WTC11 (cell line): ENCODE measurements around the gene OR2W3. TPM values are rescaled to one million over a fixed set of nuclear protein-coding genes. Genes with fewer than 3 reads are reported as not detected.
"Not testable (repeated sequence)": the region's sequence is repeated elsewhere in the genome, so short reads cannot be mapped to it uniquely, and the experiment has no call there.

Source experiments
- ATAC-seq: fragments of 200-7000 bp; cut with Tn5 transposase; 2 replicates; pipeline ENCODE4 v1.10.0; 2021; ENCODE audit warnings: mild to moderate bottlenecking, moderate library complexity
- CTCF ChIA-PET: fragments of 300-600 bp; sonication (Branson Sonifier 250); formaldehyde crosslinking; loops from one replicate; lab custom pipeline; 2021; ENCODE audit warnings: antibody characterized with exemption; lab: Charles Lee
- POLR2A ChIA-PET: fragments of 350-600 bp; sonication (Branson Sonifier 250); formaldehyde crosslinking; loops from one replicate; lab custom pipeline; 2021; ENCODE audit warnings: antibody characterized with exemption; lab: Charles Lee
- DNase-seq: peaks from one replicate; pipeline ENCODE4 v3.0.0; 2021; ENCODE audit warnings: low spot score
- H3K27ac Mint-ChIP-seq: 2 replicates; pipeline ENCODE4 v1.8.0; 2021; ENCODE audit warnings: mixed read lengths
- H3K27me3 Mint-ChIP-seq: 2 replicates; pipeline ENCODE4 v1.8.0; 2021; ENCODE audit warnings: low read depth, mild to moderate bottlenecking, moderate library complexity, mixed read lengths
- H3K36me3 Mint-ChIP-seq: 2 replicates; pipeline ENCODE4 v1.8.0; 2021; ENCODE audit warnings: mixed read lengths
- H3K4me1 Mint-ChIP-seq: 2 replicates; pipeline ENCODE4 v1.8.0; 2022; ENCODE audit warnings: mixed read lengths
- H3K4me3 Mint-ChIP-seq: 2 replicates; pipeline ENCODE4 v1.8.0; 2021; ENCODE audit warnings: mild to moderate bottlenecking, moderate library complexity, mixed read lengths
- H3K9me3 Mint-ChIP-seq: 2 replicates; pipeline ENCODE4 v1.8.0; 2021; ENCODE audit warnings: mixed read lengths
- ETV6 ChIP-seq: sonication (generic); formaldehyde crosslinking; IDR thresholded peaks from 2 replicates; pipeline ENCODE4 v1.8.1; 2022; ENCODE audit warnings: mild to moderate bottlenecking, missing genetic modification reagents
- GRHL2 ChIP-seq: fragments of 250-450 bp; sonication (Bioruptor Pico); IDR thresholded peaks from 2 replicates; pipeline ENCODE4 v1.8.0; 2022; ENCODE audit warnings: mild to moderate bottlenecking, moderate library complexity; ENCODE audit not compliant: insufficient replicate concordance, severe bottlenecking
- JUN ChIP-seq: sonication (generic); formaldehyde crosslinking; IDR thresholded peaks from 2 replicates; pipeline ENCODE4 v1.8.0; 2023; ENCODE audit warnings: mild to moderate bottlenecking, missing genetic modification reagents
- KAT7 ChIP-seq: sonication (generic); formaldehyde crosslinking; IDR thresholded peaks from 2 replicates; pipeline ENCODE4 v1.8.1; 2023; ENCODE audit warnings: missing genetic modification reagents, mild to moderate bottlenecking, borderline replicate concordance
- RELA ChIP-seq: sonication (generic); formaldehyde crosslinking; IDR thresholded peaks from 2 replicates; pipeline ENCODE4 v1.8.1; 2022; ENCODE audit warnings: missing genetic modification reagents, mild to moderate bottlenecking, borderline replicate concordance
- RORB ChIP-seq: fragments of 250-450 bp; sonication (Bioruptor Pico); IDR thresholded peaks from 2 replicates; pipeline ENCODE4 v1.9.0; 2021; ENCODE audit warnings: mild to moderate bottlenecking
- TEAD1 ChIP-seq: sonication (generic); formaldehyde crosslinking; IDR thresholded peaks from 2 replicates; pipeline ENCODE4 v1.8.0; 2022; ENCODE audit warnings: mild to moderate bottlenecking, missing genetic modification reagents
- total RNA-seq: library from RNA; stranded (reverse); gene quantifications from 3 replicates; pipeline ENCODE4 v1.2.3, GENCODE V29; 2021
- TF ChIP-seq, protein P1 (sequence below): sonication (generic); formaldehyde crosslinking; IDR thresholded peaks from 2 replicates; pipeline ENCODE4 v1.8.0; 2022; ENCODE audit warnings: missing genetic modification reagents
- TF ChIP-seq, protein P2 (sequence below): fragments of 250-450 bp; sonication (Bioruptor Pico); IDR thresholded peaks from 2 replicates; pipeline ENCODE4 v1.9.0; 2021; ENCODE audit warnings: mild to moderate bottlenecking
- TF ChIP-seq, protein P3 (sequence below): fragments of 200-600 bp; IDR thresholded peaks from 2 replicates; pipeline ENCODE4 v1.8.0; 2022; ENCODE audit warnings: antibody characterized with exemption
- TF ChIP-seq, protein P4 (sequence below): sonication (generic); formaldehyde crosslinking; IDR thresholded peaks from 2 replicates; pipeline ENCODE4 v1.8.0; 2022; ENCODE audit warnings: mild to moderate bottlenecking, missing genetic modification reagents
- TF ChIP-seq, protein P5 (sequence below): sonication (generic); formaldehyde crosslinking; IDR thresholded peaks from 2 replicates; pipeline ENCODE4 v1.8.1; 2023; ENCODE audit warnings: mild to moderate bottlenecking, moderate library complexity, missing genetic modification reagents

Gene OR2W3
- total RNA-seq, 1 experiment from 2014 or later, result 0.17 TPM

DNA sequence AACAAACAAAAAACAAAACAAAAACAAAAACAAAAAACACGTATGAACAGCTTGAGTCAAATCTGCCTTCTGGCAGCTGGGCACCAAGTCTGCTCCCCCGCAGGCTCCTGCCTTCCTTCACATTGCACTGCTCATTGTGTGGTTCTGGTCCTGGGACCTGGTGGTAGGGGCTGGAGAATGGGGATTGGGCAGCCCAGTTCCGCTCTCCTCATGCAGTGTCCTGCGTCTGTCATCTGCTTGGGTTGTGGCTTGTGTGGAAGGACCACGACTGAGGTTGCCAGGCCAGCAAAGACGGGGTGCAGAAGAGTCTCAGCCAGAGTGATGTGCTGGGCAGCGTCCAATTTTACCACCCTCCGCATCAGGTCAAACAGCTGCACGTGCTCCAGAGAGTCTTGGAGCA, 40.4 kb downstream of the OR2W3 start (continued):
- TF ChIP-seq, protein P1, sequence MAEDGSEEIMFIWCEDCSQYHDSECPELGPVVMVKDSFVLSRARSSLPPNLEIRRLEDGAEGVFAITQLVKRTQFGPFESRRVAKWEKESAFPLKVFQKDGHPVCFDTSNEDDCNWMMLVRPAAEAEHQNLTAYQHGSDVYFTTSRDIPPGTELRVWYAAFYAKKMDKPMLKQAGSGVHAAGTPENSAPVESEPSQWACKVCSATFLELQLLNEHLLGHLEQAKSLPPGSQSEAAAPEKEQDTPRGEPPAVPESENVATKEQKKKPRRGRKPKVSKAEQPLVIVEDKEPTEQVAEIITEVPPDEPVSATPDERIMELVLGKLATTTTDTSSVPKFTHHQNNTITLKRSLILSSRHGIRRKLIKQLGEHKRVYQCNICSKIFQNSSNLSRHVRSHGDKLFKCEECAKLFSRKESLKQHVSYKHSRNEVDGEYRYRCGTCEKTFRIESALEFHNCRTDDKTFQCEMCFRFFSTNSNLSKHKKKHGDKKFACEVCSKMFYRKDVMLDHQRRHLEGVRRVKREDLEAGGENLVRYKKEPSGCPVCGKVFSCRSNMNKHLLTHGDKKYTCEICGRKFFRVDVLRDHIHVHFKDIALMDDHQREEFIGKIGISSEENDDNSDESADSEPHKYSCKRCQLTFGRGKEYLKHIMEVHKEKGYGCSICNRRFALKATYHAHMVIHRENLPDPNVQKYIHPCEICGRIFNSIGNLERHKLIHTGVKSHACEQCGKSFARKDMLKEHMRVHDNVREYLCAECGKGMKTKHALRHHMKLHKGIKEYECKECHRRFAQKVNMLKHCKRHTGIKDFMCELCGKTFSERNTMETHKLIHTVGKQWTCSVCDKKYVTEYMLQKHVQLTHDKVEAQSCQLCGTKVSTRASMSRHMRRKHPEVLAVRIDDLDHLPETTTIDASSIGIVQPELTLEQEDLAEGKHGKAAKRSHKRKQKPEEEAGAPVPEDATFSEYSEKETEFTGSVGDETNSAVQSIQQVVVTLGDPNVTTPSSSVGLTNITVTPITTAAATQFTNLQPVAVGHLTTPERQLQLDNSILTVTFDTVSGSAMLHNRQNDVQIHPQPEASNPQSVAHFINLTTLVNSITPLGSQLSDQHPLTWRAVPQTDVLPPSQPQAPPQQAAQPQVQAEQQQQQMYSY (CRISPR knock-in tag), result no peak
- TF ChIP-seq RORB (no peak), ETV6 (CRISPR knock-in tag) (no peak)
- TF ChIP-seq, protein P2, sequence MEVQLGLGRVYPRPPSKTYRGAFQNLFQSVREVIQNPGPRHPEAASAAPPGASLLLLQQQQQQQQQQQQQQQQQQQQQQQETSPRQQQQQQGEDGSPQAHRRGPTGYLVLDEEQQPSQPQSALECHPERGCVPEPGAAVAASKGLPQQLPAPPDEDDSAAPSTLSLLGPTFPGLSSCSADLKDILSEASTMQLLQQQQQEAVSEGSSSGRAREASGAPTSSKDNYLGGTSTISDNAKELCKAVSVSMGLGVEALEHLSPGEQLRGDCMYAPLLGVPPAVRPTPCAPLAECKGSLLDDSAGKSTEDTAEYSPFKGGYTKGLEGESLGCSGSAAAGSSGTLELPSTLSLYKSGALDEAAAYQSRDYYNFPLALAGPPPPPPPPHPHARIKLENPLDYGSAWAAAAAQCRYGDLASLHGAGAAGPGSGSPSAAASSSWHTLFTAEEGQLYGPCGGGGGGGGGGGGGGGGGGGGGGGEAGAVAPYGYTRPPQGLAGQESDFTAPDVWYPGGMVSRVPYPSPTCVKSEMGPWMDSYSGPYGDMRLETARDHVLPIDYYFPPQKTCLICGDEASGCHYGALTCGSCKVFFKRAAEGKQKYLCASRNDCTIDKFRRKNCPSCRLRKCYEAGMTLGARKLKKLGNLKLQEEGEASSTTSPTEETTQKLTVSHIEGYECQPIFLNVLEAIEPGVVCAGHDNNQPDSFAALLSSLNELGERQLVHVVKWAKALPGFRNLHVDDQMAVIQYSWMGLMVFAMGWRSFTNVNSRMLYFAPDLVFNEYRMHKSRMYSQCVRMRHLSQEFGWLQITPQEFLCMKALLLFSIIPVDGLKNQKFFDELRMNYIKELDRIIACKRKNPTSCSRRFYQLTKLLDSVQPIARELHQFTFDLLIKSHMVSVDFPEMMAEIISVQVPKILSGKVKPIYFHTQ (CRISPR knock-in tag), result no peak

DNA sequence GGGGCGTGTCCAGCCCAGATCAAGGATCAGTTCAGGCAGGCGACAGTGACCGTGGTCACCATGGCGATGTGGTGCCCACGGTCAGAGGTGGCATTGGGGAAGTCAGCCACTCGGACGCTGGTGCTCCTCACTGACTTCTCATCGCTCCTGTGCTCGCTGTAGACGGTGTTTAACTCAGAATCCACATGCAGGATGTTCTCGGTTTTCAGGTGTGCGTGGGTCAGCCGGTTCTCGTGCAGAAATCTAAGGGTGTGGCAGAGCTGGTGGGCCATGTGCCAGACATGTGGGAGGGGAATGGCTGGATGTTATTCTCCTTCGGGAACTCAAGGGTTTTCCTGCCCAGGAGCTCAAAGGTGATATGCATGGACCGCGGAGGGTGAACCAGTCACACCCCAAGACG, 41.0 kb downstream of the OR2W3 start:
- Mint-ChIP-seq H3K4me3 (no peak overlapping the region), H3K27me3 (peaks cover 9% of the 10 kb centered on the region; the same call in 1 of the 2 replicates), H3K36me3 (peaks cover 29% of the 10 kb centered on the region), H3K4me1 (no peaks in the 10 kb centered on the region), H3K9me3 (peaks cover 59% of the 10 kb centered on the region), H3K27ac (no peak overlapping the region)
- TF ChIP-seq, protein P3, sequence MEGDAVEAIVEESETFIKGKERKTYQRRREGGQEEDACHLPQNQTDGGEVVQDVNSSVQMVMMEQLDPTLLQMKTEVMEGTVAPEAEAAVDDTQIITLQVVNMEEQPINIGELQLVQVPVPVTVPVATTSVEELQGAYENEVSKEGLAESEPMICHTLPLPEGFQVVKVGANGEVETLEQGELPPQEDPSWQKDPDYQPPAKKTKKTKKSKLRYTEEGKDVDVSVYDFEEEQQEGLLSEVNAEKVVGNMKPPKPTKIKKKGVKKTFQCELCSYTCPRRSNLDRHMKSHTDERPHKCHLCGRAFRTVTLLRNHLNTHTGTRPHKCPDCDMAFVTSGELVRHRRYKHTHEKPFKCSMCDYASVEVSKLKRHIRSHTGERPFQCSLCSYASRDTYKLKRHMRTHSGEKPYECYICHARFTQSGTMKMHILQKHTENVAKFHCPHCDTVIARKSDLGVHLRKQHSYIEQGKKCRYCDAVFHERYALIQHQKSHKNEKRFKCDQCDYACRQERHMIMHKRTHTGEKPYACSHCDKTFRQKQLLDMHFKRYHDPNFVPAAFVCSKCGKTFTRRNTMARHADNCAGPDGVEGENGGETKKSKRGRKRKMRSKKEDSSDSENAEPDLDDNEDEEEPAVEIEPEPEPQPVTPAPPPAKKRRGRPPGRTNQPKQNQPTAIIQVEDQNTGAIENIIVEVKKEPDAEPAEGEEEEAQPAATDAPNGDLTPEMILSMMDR, result no peak
- no peak for TF ChIP-seq GRHL2
- no peak for TF ChIP-seq RELA (CRISPR knock-in tag)
- no peak for TF ChIP-seq JUN (CRISPR knock-in tag)
- no peak for TF ChIP-seq RORB
- no peak for TF ChIP-seq KAT7
- no peak for DNase-seq
- CTCF ChIA-PET, result interaction anchor here (1.0 kb wide), 1 partner anchor 79 kb away, joined by 3 read pairs; the partner anchor contains the start of gene TRIM58
- POLR2A ChIA-PET, result interaction anchor here (0.6 kb wide), 1 partner anchor 431 kb away, joined by 4 read pairs; no protein-coding TSS in a partner anchor
- no peak for ATAC-seq

DNA sequence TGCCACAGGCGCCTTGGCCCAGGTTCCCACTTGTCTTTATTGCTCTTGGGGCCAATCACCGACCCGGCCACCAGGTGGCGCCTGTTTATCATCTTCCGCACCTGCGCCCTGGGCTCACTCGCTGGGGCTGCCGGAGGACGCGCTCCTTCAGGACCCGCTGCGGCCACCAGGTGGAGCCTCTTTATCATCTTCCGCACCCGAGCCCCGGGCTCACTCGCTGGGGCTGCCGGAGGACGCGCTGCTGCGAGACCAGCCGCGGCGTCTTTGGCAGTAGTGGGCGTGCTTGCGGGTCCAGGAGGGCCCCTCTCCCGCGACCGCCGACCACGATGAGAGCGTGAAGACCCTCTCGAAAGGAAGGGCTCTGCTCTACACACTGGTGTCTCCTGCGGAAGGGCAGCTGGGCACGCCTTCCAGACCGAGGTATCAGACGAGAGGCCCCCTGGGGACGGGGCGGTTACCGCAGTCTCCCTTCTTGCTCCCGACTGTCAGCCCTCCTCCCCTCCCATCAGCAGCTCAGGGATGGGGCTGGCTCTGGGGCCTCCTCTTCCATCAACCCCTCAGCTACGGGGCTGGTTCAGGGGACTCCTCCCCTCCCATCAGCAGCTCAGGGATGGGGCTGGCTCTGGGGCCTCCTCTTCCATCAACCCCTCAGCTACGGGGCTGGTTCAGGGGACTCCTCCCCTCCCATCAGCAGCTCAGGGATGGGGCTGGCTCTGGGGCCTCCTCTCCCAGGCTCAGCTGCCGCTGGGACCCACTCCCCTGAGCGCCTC, 41.8 kb downstream of the OR2W3 start:
- H3K27me3 Mint-ChIP-seq, result not testable (repeated sequence)

More for the DNA sequence above, 41.8 kb downstream of the OR2W3 start:
- ATAC-seq, result peak; percentile 99
- ChIA-PET POLR2A (interaction anchor here (0.6 kb wide), 1 partner anchor 430 kb away, joined by 4 read pairs; no protein-coding TSS in a partner anchor), CTCF (interaction anchor here (0.7 to 1.1 kb wide), 3 partner anchors 31 to 870 kb away, joined by 3 to 4 read pairs (median 3); partner anchors contain the start of gene TRIM58)
- H3K4me1 Mint-ChIP-seq, H3K27ac Mint-ChIP-seq: not testable (repeated sequence)
- peaks cover 59% of the 10 kb centered on the region for H3K9me3 Mint-ChIP-seq
- peaks cover 35% of the 10 kb centered on the region for H3K36me3 Mint-ChIP-seq
- H3K4me3 Mint-ChIP-seq, result peak overlapping the region; percentile 53
- TF ChIP-seq, protein P4, sequence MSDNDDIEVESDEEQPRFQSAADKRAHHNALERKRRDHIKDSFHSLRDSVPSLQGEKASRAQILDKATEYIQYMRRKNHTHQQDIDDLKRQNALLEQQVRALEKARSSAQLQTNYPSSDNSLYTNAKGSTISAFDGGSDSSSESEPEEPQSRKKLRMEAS, result 0 out of 2 replicates have a peak, but pooled peaks have one; percentile 31
- peak; percentile 49; the same call in 1 of the 2 replicates for TF ChIP-seq TEAD1 (CRISPR knock-in tag)
- TF ChIP-seq, protein P5, sequence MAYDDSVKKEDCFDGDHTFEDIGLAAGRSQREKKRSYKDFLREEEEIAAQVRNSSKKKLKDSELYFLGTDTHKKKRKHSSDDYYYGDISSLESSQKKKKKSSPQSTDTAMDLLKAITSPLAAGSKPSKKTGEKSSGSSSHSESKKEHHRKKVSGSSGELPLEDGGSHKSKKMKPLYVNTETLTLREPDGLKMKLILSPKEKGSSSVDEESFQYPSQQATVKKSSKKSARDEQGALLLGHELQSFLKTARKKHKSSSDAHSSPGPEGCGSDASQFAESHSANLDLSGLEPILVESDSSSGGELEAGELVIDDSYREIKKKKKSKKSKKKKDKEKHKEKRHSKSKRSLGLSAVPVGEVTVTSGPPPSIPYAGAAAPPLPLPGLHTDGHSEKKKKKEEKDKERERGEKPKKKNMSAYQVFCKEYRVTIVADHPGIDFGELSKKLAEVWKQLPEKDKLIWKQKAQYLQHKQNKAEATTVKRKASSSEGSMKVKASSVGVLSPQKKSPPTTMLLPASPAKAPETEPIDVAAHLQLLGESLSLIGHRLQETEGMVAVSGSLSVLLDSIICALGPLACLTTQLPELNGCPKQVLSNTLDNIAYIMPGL, result peak; percentile 69; the same call in 1 of the 2 replicates
- TF ChIP-seq, protein P3, result peak; percentile 99
- peak; percentile 95 for DNase-seq
